GM12878 (cell line): ENCODE measurements around the gene LCLAT1. TPM values are rescaled to one million over a fixed set of nuclear protein-coding genes. Genes with fewer than 3 reads are reported as not detected.

Experiments used
- ATAC-seq: fragments of 200-7000 bp; cut with Tn5 transposase; 3 replicates; pipeline ENCODE4 v1.9.1; 2020; ENCODE audit warnings: mild to moderate bottlenecking, moderate library complexity
- BruUV-seq: library from RNA; stranded (reverse); fragments of 400-500 nt; replicated peaks from 2 replicates; lab custom pipeline; 2021; lab: Mats Ljungman, UMichigan
- CTCF ChIA-PET: fragments of 300-600 bp; sonication (Branson Sonifier 250); formaldehyde crosslinking; extraction: SDS; loops from one replicate; lab custom pipeline; 2021; ENCODE audit warnings: inconsistent platforms; lab: Yijun Ruan, JAX
- POLR2A ChIA-PET: fragments of 350-600 bp; formaldehyde crosslinking; extraction: SDS; loops from one replicate; lab custom pipeline; 2021; ENCODE audit warnings: inconsistent platforms; lab: Charles Lee
- RAD21 ChIA-PET: fragments of 300-600 bp; sonication (Branson Sonifier 250); formaldehyde crosslinking; loops from one replicate; lab custom pipeline; 2023; ENCODE audit warnings: antibody characterized with exemption; ENCODE audit not compliant: unreplicated experiment; lab: Charles Lee
- SMC1A ChIA-PET: fragments of 300-600 bp; sonication (Branson Sonifier 250); formaldehyde crosslinking; loops from one replicate; lab custom pipeline; 2023; ENCODE audit not compliant: unreplicated experiment, uncharacterized antibody; lab: Charles Lee
- DNase-seq: peaks from one replicate; pipeline ENCODE4 v3.0.0-alpha.2; 2011; ENCODE audit warnings: low read depth, low spot score
- FAIRE-seq: peaks from 3 replicates; lab custom pipeline; 2011; peaks lifted over from hg19 to GRCh38; lab: Jason Lieb, UNC
- H2AFZ ChIP-seq: 2 replicates; pipeline ENCODE4 v1.6.0; 2011; ENCODE audit warnings: low read depth, low read length, control low read depth; ENCODE audit not compliant: control insufficient read depth
- H3K27ac ChIP-seq: 2 replicates; pipeline ENCODE4 v1.5.1; 2011; ENCODE audit warnings: control low read depth; ENCODE audit not compliant: control insufficient read depth, insufficient read depth
- H3K27me3 ChIP-seq, 2 experiments: replicated peaks in 1 of 2; 2 replicates each; pipeline versions ENCODE4 v1.6.0 to v1.6.1; 2011; ENCODE audit warnings: low read length in 1 of 2; ENCODE audit not compliant: control insufficient read depth in 2 of 2, insufficient read depth in 2 of 2
- H3K36me3 ChIP-seq, 2 experiments: 2 replicates each; pipeline ENCODE4 v1.5.1; 2011; ENCODE audit warnings: low read length in 1 of 2; ENCODE audit not compliant: control insufficient read depth in 2 of 2, insufficient read depth in 2 of 2
- H3K4me1 ChIP-seq: 2 replicates; pipeline ENCODE4 v1.6.1; 2011; ENCODE audit warnings: mild to moderate bottlenecking, low read length, moderate library complexity, mixed read lengths; ENCODE audit not compliant: control insufficient read depth, insufficient read depth
- H3K4me2 ChIP-seq: 2 replicates; pipeline ENCODE4 v1.6.0; 2011; ENCODE audit warnings: control low read depth; ENCODE audit not compliant: control insufficient read depth, insufficient read depth
- H3K4me3 ChIP-seq: fragments of 200-600 bp; sonication (generic); 2 replicates; pipeline ENCODE4 v1.5.1; 2016
- H3K79me2 ChIP-seq: 2 replicates; pipeline ENCODE4 v1.6.0; 2011; ENCODE audit warnings: low read length; ENCODE audit not compliant: control insufficient read depth, insufficient read depth
- H3K9ac ChIP-seq: 2 replicates; pipeline ENCODE4 v1.8.0; 2011; ENCODE audit warnings: low read length, control low read depth, mixed read lengths; ENCODE audit not compliant: control insufficient read depth, insufficient read depth
- H3K9me3 ChIP-seq: replicated peaks from 3 replicates; pipeline ENCODE4 v1.5.1; 2011; ENCODE audit warnings: mild to moderate bottlenecking, low read length; ENCODE audit not compliant: control insufficient read depth, insufficient read depth
- H4K20me1 ChIP-seq: 2 replicates; pipeline ENCODE4 v1.6.0; 2011; ENCODE audit not compliant: control insufficient read depth, insufficient read depth
- E2F4 ChIP-seq: IDR thresholded peaks from 2 replicates; pipeline ENCODE4 v1.6.1; 2012; ENCODE audit warnings: low read depth, low read length, improper control_type of control experiment
- ESRRA ChIP-seq: IDR thresholded peaks from 2 replicates; pipeline ENCODE4 v1.6.1; 2012; ENCODE audit warnings: mild to moderate bottlenecking, low read length, improper control_type of control experiment
- POLR2A ChIP-seq: IDR thresholded peaks from 2 replicates; pipeline ENCODE4 v1.6.1; 2011; ENCODE audit warnings: low read depth, mild to moderate bottlenecking, low read length
- ZNF384 ChIP-seq: IDR thresholded peaks from 2 replicates; pipeline ENCODE4 v1.6.1; 2012; ENCODE audit warnings: low read depth, mild to moderate bottlenecking, low read length, improper control_type of control experiment, borderline replicate concordance
- whole genome bisulfite sequencing: methylation state at CpG from one replicate; pipeline ENCODE4 v1.1.6; 2016; ENCODE audit warnings: low lambda C conversion rate; ENCODE audit not compliant: insufficient replicate concordance, insufficient coverage; ENCODE audit errors: missing lambda C conversion rate; 5-methylcytosine and 5-hydroxymethylcytosine counted together
- in situ Hi-C: fragments of 300-500 bp; cut with MboI; formaldehyde crosslinking; loops from 9 replicates; pipeline ENCODE4 v1.14.3; 2018; ENCODE audit warnings: mixed read lengths
- intact Hi-C: fragments of 100-400 bp; cut with micrococcal nuclease; formaldehyde crosslinking; loops from one replicate; pipeline ENCODE4 v1.14.2; 2022; ENCODE audit not compliant: unreplicated experiment
- polyA plus RNA-seq, 11 experiments: library from polyadenylated mRNA; depleted of rRNA in 4 of 11; unstranded in 6 of 11; stranded (reverse) in 5 of 11; fragments of >200 nt; fragmentation: Nextera tagmentation in 4 of 11; fragmentation: Illumina TruSeq in 1 of 11; extraction: Ambion mirVana in 4 of 11; extraction: Trizol in 1 of 11; gene quantifications; 1 replicate in 1 of 11; 2 replicates in 10 of 11; pipeline versions ENCODE4 v1.2.1 to v1.2.3, GENCODE V29; 2011 to 2016; ENCODE audit warnings: inconsistent platforms in 2 of 11, missing spikeins in 2 of 11, low read depth in 1 of 11
- total RNA-seq, 4 experiments: library from RNA; depleted of rRNA in 3 of 4; stranded (reverse); fragments of >200 nt in 3 of 4; fragmentation: Illumina TruSeq in 1 of 4; extraction: Trizol in 1 of 4; gene quantifications; 2 replicates each; pipeline versions ENCODE4 v1.2.1 to v1.2.3, GENCODE V29; 2013 to 2021
- TF ChIP-seq, protein P1 (sequence below), 3 experiments: IDR thresholded peaks in 2 of 3; conservative IDR thresholded peaks in 1 of 3; 2 replicates each; pipeline ENCODE4 v1.5.1; 2011; ENCODE audit warnings: low read depth in 3 of 3, low read length in 3 of 3, mild to moderate bottlenecking in 3 of 3, control low read depth in 2 of 3, moderate library complexity in 2 of 3, inconsistent platforms in 1 of 3, mixed read lengths in 1 of 3; ENCODE audit not compliant: control insufficient read depth in 2 of 3, insufficient read depth in 1 of 3; ENCODE audit errors: extremely low read depth in 1 of 3

LCLAT1 gene
- total and polyA plus RNA-seq, 10 of the 15 experiments (the other 5 are each of a cell fraction or from before 2014, with no cell fraction given), result 8.1 to 33.0 (median 15.9) TPM

DNA sequence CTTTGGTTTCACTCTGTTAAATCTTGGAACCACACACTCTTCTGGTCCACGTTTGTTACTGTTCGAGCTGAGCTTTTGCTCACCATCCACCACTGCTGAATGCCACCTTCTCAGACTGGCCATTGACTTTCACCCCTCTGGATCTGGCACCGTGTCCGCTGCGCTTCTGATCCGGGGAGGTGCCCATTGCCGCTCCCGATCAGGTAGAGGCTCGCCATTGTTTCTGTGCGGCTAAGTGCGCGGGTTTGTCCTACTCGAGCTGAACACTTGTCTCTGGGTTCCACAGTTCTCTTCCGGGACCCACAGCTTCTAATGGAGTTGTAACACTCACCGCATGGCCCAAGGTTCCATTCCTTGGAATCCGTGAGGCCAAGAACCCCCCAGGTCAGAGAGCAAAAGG is 72.8 kb downstream of the LCLAT1 start:
- CTCF ChIA-PET, result interaction anchor here (1.0 to 1.5 kb wide), 2 partner anchors 12 to 311 kb away, joined by 3 to 4 read pairs; no protein-coding TSS in a partner anchor
- no peak for FAIRE-seq
- no peak overlapping the region for H3K9ac ChIP-seq
- no peaks in the 10 kb centered on the region; a peak in 1 of 4 replicates for H3K36me3 ChIP-seq
- in situ Hi-C loops, result no loop called here
- H3K4me1 ChIP-seq, result no peaks in the 10 kb centered on the region
- no TSS peak for BruUV-seq
- H3K27me3 ChIP-seq, result no peaks in the 10 kb centered on the region
- H3K4me2 ChIP-seq, result no peak overlapping the region
- peaks cover 7% of the 10 kb centered on the region; the same call in 2 of the 3 replicates for H3K9me3 ChIP-seq
- no peak overlapping the region for H2AFZ ChIP-seq
- H3K79me2 ChIP-seq, result no peaks in the 10 kb centered on the region
- intact Hi-C loops, result no loop called here
- no peak for DNase-seq
- TF ChIP-seq ZNF384 (no peak), ESRRA (no peak), POLR2A (no peak), E2F4 (no peak)
- TF ChIP-seq, protein P1, sequence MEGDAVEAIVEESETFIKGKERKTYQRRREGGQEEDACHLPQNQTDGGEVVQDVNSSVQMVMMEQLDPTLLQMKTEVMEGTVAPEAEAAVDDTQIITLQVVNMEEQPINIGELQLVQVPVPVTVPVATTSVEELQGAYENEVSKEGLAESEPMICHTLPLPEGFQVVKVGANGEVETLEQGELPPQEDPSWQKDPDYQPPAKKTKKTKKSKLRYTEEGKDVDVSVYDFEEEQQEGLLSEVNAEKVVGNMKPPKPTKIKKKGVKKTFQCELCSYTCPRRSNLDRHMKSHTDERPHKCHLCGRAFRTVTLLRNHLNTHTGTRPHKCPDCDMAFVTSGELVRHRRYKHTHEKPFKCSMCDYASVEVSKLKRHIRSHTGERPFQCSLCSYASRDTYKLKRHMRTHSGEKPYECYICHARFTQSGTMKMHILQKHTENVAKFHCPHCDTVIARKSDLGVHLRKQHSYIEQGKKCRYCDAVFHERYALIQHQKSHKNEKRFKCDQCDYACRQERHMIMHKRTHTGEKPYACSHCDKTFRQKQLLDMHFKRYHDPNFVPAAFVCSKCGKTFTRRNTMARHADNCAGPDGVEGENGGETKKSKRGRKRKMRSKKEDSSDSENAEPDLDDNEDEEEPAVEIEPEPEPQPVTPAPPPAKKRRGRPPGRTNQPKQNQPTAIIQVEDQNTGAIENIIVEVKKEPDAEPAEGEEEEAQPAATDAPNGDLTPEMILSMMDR (IDR thresholded peaks at IDR 0.05 in 2 of 3, conservative IDR thresholded peaks at IDR 0.05 in 1 of 3; ENCODE audit: control insufficient read depth in 2 of 3, extremely low read depth in 1 of 3, insufficient read depth in 1 of 3, low read depth in 3 of 3, low read length in 3 of 3), result no peak
- H3K4me3 ChIP-seq, result no peak overlapping the region
- no peaks in the 10 kb centered on the region for H4K20me1 ChIP-seq
- SMC1A ChIA-PET, result interaction anchor here (1.0 to 1.6 kb wide), 3 partner anchors 22 to 53 kb away, joined by 3 to 4 read pairs (median 4); no protein-coding TSS in a partner anchor
- no peak for ATAC-seq
- WGBS, result 99% methylated on average over 16 of the region's 16 CpGs
- no peak overlapping the region for H3K27ac ChIP-seq
- RAD21 ChIA-PET, result no interaction called here
- POLR2A ChIA-PET, result no interaction called here
